OCI-LY1 (cell line): ENCODE measurements around the gene COMP.

ENCODE experiments used
- CTCF ChIP-seq: fragments of 200-600 bp; sonication (generic), shearing (Covaris generic); IDR thresholded peaks from 2 replicates; pipeline ENCODE4 v1.5.1; 2017; ENCODE audit warnings: mild to moderate bottlenecking, antibody characterized with exemption, low read length, moderate library complexity, mixed read lengths
- EZH2 ChIP-seq: fragments of 200-600 bp; sonication (generic), shearing (Covaris generic); IDR thresholded peaks from 2 replicates; pipeline ENCODE4 v1.8.0; 2017; ENCODE audit warnings: borderline replicate concordance, mixed run types, mild to moderate bottlenecking, antibody characterized with exemption, low read length, moderate library complexity, mixed read lengths

GRCh38 chr19:18840288-18841267 lies 49.5 kb upstream of the COMP start:
- TF ChIP-seq CTCF (no peak), EZH2 (no peak)
